SU-DHL-6 (cell line): Measurements from ENCODE around the gene ITPK1.

ENCODE experiments used
- EZH2phosphoT487 ChIP-seq: fragments of 200-600 bp; sonication (generic), shearing (Covaris generic); conservative IDR thresholded peaks from 2 replicates; pipeline ENCODE4 v1.6.1; 2018; ENCODE audit warnings: mild to moderate bottlenecking, antibody characterized with exemption, low read length, moderate library complexity, mixed read lengths
- TF ChIP-seq, protein P1 (sequence below): fragments of 200-600 bp; sonication (generic); IDR thresholded peaks from one replicate; pipeline ENCODE4 v1.5.1; 2017; ENCODE audit warnings: antibody characterized with exemption, mild to moderate bottlenecking, low read length, moderate library complexity; ENCODE audit not compliant: insufficient read depth, poor library complexity, severe bottlenecking

DNA sequence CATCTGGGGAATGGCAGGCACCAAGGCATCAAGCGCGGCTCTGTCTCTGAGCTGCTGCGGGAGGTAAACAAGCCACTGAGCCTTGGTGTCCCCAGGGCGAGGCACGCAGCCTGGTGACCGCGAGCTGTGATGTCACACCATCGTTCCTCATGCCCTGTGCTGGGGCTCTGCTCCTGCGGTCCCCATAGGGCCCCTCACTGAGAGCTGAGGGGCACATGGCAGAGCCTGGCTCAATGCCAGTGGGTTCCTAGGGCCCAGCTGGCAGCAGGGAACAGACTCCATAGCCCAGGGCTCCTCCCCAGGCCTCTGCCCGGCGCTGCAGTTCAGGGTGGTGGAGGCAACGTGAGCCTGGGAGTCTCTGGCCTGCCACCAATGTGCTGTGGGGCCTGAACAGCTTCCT, 170.2 kb downstream of the ITPK1 start:
- TF ChIP-seq, protein P1, sequence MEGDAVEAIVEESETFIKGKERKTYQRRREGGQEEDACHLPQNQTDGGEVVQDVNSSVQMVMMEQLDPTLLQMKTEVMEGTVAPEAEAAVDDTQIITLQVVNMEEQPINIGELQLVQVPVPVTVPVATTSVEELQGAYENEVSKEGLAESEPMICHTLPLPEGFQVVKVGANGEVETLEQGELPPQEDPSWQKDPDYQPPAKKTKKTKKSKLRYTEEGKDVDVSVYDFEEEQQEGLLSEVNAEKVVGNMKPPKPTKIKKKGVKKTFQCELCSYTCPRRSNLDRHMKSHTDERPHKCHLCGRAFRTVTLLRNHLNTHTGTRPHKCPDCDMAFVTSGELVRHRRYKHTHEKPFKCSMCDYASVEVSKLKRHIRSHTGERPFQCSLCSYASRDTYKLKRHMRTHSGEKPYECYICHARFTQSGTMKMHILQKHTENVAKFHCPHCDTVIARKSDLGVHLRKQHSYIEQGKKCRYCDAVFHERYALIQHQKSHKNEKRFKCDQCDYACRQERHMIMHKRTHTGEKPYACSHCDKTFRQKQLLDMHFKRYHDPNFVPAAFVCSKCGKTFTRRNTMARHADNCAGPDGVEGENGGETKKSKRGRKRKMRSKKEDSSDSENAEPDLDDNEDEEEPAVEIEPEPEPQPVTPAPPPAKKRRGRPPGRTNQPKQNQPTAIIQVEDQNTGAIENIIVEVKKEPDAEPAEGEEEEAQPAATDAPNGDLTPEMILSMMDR, result no peak
- no peak for TF ChIP-seq EZH2phosphoT487
